ENCODE data around the gene TRAF6. TPM values are rescaled to one million over a fixed set of nuclear protein-coding genes. Genes with fewer than 3 reads are reported as not detected.

Gene TRAF6
- total RNA-seq, 1 donor from 2014 or later = 12.2 TPM

GRCh38 chr11:36460220-36460619, 49.9 kb downstream of the TRAF6 start:
- intact Hi-C loops (cut with micrococcal nuclease) = no loop called here

GRCh38 chr11:36459046-36459445, 51.0 kb downstream of the TRAF6 start:
- intact Hi-C loops (cut with micrococcal nuclease) = no loop called here

- intact Hi-C loops (cut with micrococcal nuclease) = no loop called here
These were observed 51.8 kb downstream of the TRAF6 start for GRCh38 chr11:36458129-36458915.

- intact Hi-C loops (cut with micrococcal nuclease) = no loop called here
These were observed 53.9 kb downstream of the TRAF6 start for GRCh38 chr11:36456156-36456555.

GRCh38 chr11:36455658-36456111, 54.4 kb downstream of the TRAF6 start:
- intact Hi-C loops (cut with micrococcal nuclease) = no loop called here

- intact Hi-C loops (cut with micrococcal nuclease) = loop anchor here (5.0 kb wide), 1 partner anchor 48 kb away; no protein-coding TSS in a partner anchor
These were observed 55.0 kb downstream of the TRAF6 start for GRCh38 chr11:36454941-36455631.

- intact Hi-C loops (cut with micrococcal nuclease) = loop anchor here (5.0 kb wide), 1 partner anchor 47 kb away; no protein-coding TSS in a partner anchor
These were observed 55.5 kb downstream of the TRAF6 start for GRCh38 chr11:36454551-36454940.

- intact Hi-C loops (cut with micrococcal nuclease) = loop anchor here (1.0 to 5.0 kb wide), 3 partner anchors 46 to 100 kb away; no protein-coding TSS in a partner anchor
These were observed 56.4 kb downstream of the TRAF6 start for GRCh38 chr11:36453678-36454077.

- intact Hi-C loops (cut with micrococcal nuclease) = loop anchor here (1.0 to 5.0 kb wide), 3 partner anchors 46 to 100 kb away; no protein-coding TSS in a partner anchor
These were observed 57.1 kb downstream of the TRAF6 start for GRCh38 chr11:36452961-36453360.

- intact Hi-C loops (cut with micrococcal nuclease) = loop anchor here (2.0 to 5.0 kb wide), 2 partner anchors 45 to 76 kb away; no protein-coding TSS in a partner anchor
These were observed 57.7 kb downstream of the TRAF6 start for GRCh38 chr11:36452236-36452940.

GRCh38 chr11:36451681-36452080, 58.4 kb downstream of the TRAF6 start:
- intact Hi-C loops (cut with micrococcal nuclease) = loop anchor here (2.0 to 5.0 kb wide), 2 partner anchors 44 to 75 kb away; no protein-coding TSS in a partner anchor

GRCh38 chr11:36451045-36451444, 59.0 kb downstream of the TRAF6 start:
- intact Hi-C loops (cut with micrococcal nuclease) = loop anchor here (5.0 kb wide), 1 partner anchor 44 kb away; no protein-coding TSS in a partner anchor

- intact Hi-C loops (cut with micrococcal nuclease) = loop anchor here (5.0 kb wide), 1 partner anchor 43 kb away; no protein-coding TSS in a partner anchor
These were observed 59.9 kb downstream of the TRAF6 start for GRCh38 chr11:36450110-36450572.

- intact Hi-C loops (cut with micrococcal nuclease) = loop anchor here (5.0 kb wide), 1 partner anchor 42 kb away; no protein-coding TSS in a partner anchor
These were observed 60.4 kb downstream of the TRAF6 start for GRCh38 chr11:36449561-36450096.

- intact Hi-C loops (cut with micrococcal nuclease) = no loop called here
These were observed 62.1 kb downstream of the TRAF6 start for GRCh38 chr11:36447947-36448346.

GRCh38 chr11:36447514-36447913, 62.6 kb downstream of the TRAF6 start:
- intact Hi-C loops (cut with micrococcal nuclease) = no loop called here

GRCh38 chr11:36446135-36446534, 63.9 kb downstream of the TRAF6 start:
- intact Hi-C loops (cut with micrococcal nuclease) = no loop called here

GRCh38 chr11:36443661-36444060, 66.4 kb downstream of the TRAF6 start:
- intact Hi-C loops (cut with micrococcal nuclease) = no loop called here

GRCh38 chr11:36441610-36442208, 68.4 kb downstream of the TRAF6 start:
- intact Hi-C loops (cut with micrococcal nuclease) = no loop called here

- intact Hi-C loops (cut with micrococcal nuclease) = no loop called here
These were observed 71.9 kb downstream of the TRAF6 start for GRCh38 chr11:36438126-36438525.
